Stimulated activated naive CD8-positive, alpha-beta T cell treated with anti-CD3 and anti-CD28 coated beads, Interleukin-15, amount 100 ng/mL, for 72 hours (primary cell): ENCODE measurements around the gene OPCML.
A peak's percentile ranks its signal among the peaks of the same experiment; 100 is the strongest.

Experiments
- ATAC-seq: fragments of 150-1000 bp; cut with Tn5 transposase; 2 replicates; pipeline ENCODE4 v1.10.0; 2021; ENCODE audit warnings: mild to moderate bottlenecking, moderate library complexity
- DNase-seq, 2 donors: peaks; one replicate each; pipeline ENCODE4 v3.0.0; 2021 to 2022
- H3K27ac Mint-ChIP-seq, 2 donors: one replicate each; pipeline ENCODE4 v1.8.0; 2022; ENCODE audit warnings: mild to moderate bottlenecking in 2 of 2, mixed read lengths in 2 of 2, moderate library complexity in 2 of 2
- H3K27me3 Mint-ChIP-seq: one replicate; pipeline ENCODE4 v1.8.0; 2022; ENCODE audit warnings: mixed read lengths
- H3K4me1 Mint-ChIP-seq: one replicate; pipeline ENCODE4 v1.8.0; 2022; ENCODE audit warnings: mild to moderate bottlenecking, mixed read lengths
- H3K4me3 Mint-ChIP-seq, 2 donors: one replicate each; pipeline ENCODE4 v1.8.0; 2022; ENCODE audit warnings: mild to moderate bottlenecking in 2 of 2, mixed read lengths in 2 of 2, moderate library complexity in 1 of 2
- H3K9me3 Mint-ChIP-seq, 2 donors: one replicate each; pipeline ENCODE4 v1.8.0; 2022; ENCODE audit warnings: mixed read lengths in 2 of 2

The OPCML gene

DNA sequence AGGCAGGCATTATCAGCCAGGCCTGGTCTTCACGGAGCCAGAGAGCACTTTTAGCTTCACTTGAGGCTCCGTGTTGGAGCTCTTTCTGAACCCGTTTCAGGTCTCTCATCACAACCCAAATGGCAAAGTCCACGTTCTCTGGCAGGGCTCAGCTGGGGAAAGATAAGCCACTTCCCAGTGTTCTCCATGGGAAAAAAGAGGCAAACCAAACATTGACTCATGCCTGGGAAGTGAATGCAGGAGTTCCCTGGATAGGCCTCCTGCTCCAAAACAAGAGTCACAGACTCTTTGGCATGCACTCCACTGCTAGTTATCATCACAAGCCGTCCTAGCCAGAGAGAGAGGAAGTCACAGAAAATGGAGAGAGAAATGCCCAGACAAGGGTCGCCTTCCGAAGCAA is 11.6 kb downstream of the OPCML start:
- DNase-seq (no peak), ATAC-seq (no peak)
- Mint-ChIP-seq H3K9me3 (no peaks in the 10 kb centered on the region), H3K4me3 (no peak overlapping the region), H3K4me1 (no peaks in the 10 kb centered on the region), H3K27me3 (no peaks in the 10 kb centered on the region), H3K27ac (no peak overlapping the region)

DNA sequence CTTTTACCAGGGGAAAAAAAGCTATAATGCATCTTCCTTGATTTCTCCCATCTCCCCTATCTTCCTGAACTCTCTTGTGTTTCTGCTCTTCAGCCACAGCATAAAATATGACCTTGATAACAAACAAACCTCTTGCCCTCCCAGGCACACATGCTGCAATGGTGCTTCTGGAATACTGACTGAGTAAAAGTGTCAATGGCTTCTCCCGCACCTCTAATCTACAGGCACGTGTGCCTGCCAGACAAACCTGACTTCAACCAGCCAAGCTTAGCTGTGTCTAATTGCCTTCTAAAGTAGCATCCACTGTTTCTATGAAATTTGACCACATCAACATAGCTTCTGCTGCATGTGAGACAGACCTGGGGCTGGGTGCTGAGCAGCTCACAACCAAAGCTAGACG is 12.7 kb downstream of the OPCML start:
- no peaks in the 10 kb centered on the region for H3K27me3 Mint-ChIP-seq
- DNase-seq, result no peak
- no peak overlapping the region for H3K4me3 Mint-ChIP-seq
- no peaks in the 10 kb centered on the region for H3K4me1 Mint-ChIP-seq
- no peaks in the 10 kb centered on the region for H3K9me3 Mint-ChIP-seq
- no peak for ATAC-seq
- no peak overlapping the region for H3K27ac Mint-ChIP-seq

DNA sequence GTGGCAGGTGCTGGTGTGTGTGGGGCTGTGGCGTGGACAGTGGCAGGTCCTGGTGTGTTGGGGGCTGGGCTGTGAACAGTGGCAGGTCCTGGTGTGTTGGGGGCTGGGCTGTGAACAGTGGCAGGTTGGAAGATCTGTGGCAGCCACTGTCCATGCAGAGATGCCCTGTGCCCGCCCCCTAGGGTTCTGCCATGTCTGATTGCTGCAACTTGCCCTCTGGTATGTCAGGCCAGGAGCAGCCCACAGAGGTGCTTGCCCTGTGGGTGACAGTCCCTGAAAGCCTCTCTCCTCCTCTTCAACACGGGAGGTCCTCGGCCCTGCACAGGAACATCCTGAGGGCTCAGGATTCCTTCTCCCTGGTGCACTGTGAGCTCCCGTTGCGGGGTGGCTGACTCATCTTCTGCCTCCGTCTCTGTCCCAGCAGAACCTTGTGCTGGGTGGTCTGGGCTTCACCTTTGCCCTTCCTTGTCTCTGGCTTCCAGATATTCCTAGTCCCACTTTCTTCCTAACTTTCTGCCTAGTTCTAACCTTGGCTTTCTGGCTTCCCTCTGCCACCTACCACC is 13.5 kb downstream of the OPCML start:
- Mint-ChIP-seq H3K27ac (no peak overlapping the region), H3K4me1 (no peaks in the 10 kb centered on the region), H3K4me3 (no peak overlapping the region), H3K27me3 (no peaks in the 10 kb centered on the region), H3K9me3 (no peaks in the 10 kb centered on the region)
- ATAC-seq (peak; percentile 25), DNase-seq (no peak)

DNA sequence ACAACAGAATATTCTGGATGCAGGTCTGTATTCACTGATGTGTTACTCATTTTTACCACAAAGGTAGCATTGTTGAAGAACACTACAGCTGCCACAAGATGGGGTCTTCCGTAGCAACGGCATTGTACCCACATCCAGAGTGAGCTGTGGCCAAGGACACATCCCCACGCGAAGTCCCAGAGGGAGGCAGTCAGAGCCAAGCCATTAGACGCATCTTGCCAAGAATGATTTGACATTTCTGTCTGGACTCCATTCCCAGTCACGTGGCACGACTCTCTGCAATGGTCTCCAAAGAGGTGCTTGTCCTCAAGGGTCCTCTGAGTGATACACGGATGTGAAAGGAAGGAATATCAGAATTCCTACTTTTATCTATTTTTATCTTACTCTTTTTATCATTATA is 15.5 kb downstream of the OPCML start:
- Mint-ChIP-seq H3K4me1 (no peaks in the 10 kb centered on the region), H3K9me3 (no peaks in the 10 kb centered on the region)
- ATAC-seq, result no peak

DNA sequence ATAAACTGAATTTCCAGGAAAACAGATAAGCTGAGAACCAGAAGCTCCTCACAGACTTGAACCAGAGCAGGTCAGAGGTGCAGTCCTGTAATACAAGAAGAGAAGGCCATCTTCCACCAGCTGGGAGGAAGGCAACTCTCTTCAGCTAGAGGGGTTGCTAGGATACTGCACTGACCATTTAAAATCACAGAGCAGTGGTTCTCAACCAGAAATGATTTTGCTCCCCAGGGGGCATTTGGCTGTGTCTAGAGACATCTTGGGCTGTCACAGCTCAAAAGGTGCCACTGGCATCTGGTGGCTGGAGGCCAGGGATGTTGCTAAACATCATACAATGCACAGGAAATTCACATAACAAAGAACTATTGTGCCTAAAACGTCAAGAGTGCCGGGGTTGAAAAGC is 17.2 kb downstream of the OPCML start:
- Mint-ChIP-seq H3K9me3 (peaks cover 0 to 4% of the 10 kb centered on the region in 2 donors), H3K4me1 (no peaks in the 10 kb centered on the region), H3K4me3 (no peak overlapping the region), H3K27me3 (no peaks in the 10 kb centered on the region), H3K27ac (no peak overlapping the region)
- no peak for DNase-seq
- no peak for ATAC-seq

More for the DNA sequence above, 15.5 kb downstream of the OPCML start:
- H3K27me3 Mint-ChIP-seq, result no peaks in the 10 kb centered on the region
- no peak for DNase-seq
- H3K4me3 Mint-ChIP-seq, result no peak overlapping the region
- no peak overlapping the region for H3K27ac Mint-ChIP-seq

DNA sequence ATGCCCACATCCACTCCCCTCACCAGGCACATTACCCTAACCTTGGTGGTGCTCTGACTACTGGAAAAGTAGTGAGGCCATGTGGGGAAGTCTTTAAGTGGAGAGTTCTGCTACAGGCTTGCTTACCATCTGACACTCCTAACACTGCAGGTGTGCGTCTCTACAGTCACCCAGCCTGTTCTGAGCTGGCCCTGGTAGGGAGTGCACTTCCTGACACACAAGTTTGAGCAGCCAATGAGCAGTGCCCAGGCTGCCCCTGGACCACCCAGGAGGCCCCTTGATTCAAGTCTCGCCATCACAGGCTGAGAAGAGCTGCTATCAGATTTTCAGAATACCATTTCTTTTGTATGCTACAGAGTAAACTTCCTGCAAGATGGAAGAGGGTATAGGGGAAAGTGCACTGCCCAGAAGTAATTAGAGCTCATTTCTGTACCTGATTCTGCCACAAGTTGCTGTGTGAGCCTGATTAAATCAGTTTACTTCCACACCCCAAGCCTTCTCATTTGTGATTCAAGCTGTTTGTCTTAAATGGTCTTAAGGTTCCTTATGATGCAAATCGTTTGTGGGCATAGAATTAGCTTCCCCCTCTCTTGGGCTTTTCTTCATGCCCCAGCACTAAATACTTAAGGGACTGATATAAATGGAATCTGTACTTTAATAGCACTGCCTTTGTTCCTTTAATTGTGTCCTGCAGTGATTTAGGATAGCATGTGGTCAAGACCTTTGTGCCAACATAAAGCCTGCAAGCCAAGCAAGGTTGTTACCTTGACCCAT is 22.2 kb downstream of the OPCML start:
- Mint-ChIP-seq H3K9me3 (peaks cover 0 to 4% of the 10 kb centered on the region in 2 donors), H3K4me1 (no peaks in the 10 kb centered on the region), H3K27me3 (no peaks in the 10 kb centered on the region), H3K4me3 (no peak overlapping the region), H3K27ac (no peak overlapping the region)
- DNase-seq, result no peak
- no peak for ATAC-seq

DNA sequence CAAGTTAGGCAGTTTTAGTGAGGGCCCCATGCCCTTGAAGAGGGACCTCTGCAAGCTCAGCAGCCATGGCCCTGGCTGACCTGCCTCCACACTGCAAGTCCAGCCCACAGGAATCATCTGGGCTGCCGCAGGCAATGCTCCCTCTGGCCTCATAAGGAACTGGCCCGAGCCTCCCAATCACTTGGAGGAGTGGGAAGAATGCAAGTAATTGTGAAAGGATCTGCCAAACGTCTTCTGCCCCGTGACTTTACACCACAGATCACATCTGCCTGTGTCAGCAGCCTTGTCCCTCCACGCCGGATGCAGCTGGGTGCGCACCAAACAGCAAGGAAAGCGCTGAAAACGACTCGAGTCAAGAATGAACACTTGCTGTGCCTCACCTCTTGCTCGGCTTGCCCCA is 23.8 kb downstream of the OPCML start:
- Mint-ChIP-seq H3K27ac (no peak overlapping the region), H3K4me3 (no peak overlapping the region), H3K27me3 (no peaks in the 10 kb centered on the region), H3K9me3 (peaks cover 0 to 4% of the 10 kb centered on the region in 2 donors), H3K4me1 (no peaks in the 10 kb centered on the region)
- DNase-seq, result no peak
- no peak for ATAC-seq

DNA sequence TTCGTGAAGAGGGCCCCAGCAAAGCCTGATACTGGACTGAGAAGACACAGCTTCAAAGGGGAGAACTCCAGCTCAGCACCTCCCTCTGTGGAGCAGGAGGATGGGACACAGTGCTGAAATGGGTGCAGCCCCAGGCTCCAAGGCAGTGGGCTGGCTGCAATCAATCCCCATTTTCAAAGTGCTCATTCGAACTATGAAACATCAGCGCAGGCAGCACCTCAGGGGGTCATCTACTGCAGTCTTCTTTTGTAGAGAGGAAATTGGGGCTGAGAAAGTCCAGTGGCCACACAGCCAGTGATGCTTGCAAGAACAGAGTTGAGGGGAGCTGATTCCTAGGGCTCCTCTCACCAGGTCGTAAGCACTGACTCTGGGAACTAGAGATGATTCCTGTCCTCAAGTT is 25.1 kb downstream of the OPCML start:
- peaks cover 0 to 4% of the 10 kb centered on the region in 2 donors for H3K9me3 Mint-ChIP-seq
- no peak overlapping the region for H3K27ac Mint-ChIP-seq
- no peak overlapping the region for H3K4me3 Mint-ChIP-seq
- DNase-seq (no peak), ATAC-seq (no peak)
- H3K27me3 Mint-ChIP-seq, result no peaks in the 10 kb centered on the region
- H3K4me1 Mint-ChIP-seq, result no peaks in the 10 kb centered on the region

DNA sequence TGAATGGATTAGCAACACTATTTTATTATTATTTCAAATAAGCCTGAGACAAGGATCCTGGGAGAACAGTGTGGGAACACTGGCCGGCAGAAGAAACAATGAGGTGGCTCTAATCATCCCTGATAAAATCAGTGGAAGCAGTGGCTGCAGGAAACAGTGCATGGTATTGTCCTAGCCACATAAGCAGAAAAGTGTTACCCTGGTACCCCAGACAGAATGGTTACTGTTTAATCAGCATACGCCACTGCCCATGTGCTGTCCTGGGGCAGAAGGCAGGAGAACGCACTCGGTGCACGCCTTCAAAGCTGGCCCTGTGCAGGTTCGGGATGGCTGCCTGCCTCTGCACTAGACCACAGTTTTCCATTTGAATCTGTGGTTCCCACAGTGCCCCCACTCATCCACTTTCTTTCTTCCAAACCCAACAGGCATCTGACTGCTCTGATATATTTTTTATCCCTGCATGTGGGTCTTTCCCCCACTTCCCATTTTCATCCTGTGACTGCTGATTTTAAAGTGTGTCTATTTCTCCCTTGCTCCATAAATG is 25.7 kb downstream of the OPCML start:
- peaks cover 0 to 4% of the 10 kb centered on the region in 2 donors for H3K9me3 Mint-ChIP-seq
- DNase-seq (no peak), ATAC-seq (no peak)
- no peaks in the 10 kb centered on the region for H3K4me1 Mint-ChIP-seq
- H3K27me3 Mint-ChIP-seq, result no peaks in the 10 kb centered on the region
- no peak overlapping the region for H3K27ac Mint-ChIP-seq
- H3K4me3 Mint-ChIP-seq, result no peak overlapping the region

DNA sequence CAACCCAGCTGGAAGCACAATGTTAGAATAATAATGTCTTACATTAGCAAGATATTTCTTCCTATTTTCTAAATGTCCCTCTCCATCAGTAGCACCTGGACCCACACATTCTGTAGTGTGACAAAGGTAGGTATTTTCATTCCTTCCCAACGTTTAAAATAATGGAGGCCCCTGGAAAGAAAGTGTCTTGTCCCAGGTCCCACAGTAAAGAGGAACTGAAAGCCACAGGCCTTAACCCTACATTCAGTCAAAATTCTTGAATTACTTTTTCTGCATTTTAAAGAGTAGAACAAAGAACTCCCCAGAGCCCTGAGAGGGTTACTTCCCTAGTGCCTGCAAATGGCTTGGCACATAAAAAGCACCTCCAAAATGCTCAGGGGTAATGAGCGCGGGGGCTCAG is 26.3 kb downstream of the OPCML start:
- DNase-seq, result no peak
- Mint-ChIP-seq H3K9me3 (peaks cover 0 to 3% of the 10 kb centered on the region in 2 donors), H3K27me3 (no peaks in the 10 kb centered on the region), H3K27ac (no peak overlapping the region), H3K4me3 (no peak overlapping the region), H3K4me1 (no peaks in the 10 kb centered on the region)
- no peak for ATAC-seq

DNA sequence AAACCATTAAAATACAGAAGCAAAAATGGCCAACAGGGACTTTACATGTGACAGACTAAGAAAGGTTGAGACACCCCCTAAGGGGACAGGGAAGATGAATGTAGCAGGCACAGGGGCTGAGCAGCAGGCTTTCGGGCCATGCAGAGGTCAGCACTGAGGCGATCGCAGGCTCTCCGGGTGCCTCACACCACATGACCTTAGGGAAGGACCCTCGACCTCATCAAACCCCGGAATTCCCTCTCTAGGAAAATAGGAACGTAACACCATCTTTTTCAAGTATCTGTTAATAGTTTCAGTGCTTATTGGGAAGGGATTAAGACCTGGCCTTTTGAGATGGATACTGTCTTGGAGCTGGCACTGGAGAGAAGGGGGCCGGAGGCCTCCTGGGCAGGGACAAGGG is 27.4 kb downstream of the OPCML start:
- Mint-ChIP-seq H3K27ac (no peak overlapping the region), H3K4me1 (no peaks in the 10 kb centered on the region), H3K4me3 (no peak overlapping the region), H3K27me3 (no peaks in the 10 kb centered on the region), H3K9me3 (no peaks in the 10 kb centered on the region)
- ATAC-seq (no peak), DNase-seq (no peak)

DNA sequence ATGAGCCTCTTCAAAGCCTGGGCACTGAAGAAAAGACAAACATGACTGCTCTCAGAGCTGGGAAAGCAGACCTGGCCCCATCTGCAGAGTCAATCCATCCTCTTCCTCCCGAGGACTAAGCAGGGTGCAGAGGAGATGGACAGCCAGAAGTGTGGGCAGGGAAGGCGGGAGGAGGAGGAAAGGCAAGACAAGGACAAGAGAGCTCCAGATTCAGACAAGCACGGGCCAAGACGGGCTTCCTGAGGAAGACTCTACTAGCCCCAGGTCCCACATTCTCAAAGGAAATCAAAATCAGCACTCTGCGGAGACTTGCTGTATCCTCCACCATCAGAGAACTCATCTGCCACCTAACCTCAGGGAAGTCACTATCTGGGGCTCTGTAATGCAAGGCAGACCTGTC is 28.5 kb downstream of the OPCML start:
- H3K4me1 Mint-ChIP-seq, result no peaks in the 10 kb centered on the region
- no peak for ATAC-seq
- no peaks in the 10 kb centered on the region for H3K9me3 Mint-ChIP-seq
- no peaks in the 10 kb centered on the region for H3K27me3 Mint-ChIP-seq
- no peak for DNase-seq
- H3K4me3 Mint-ChIP-seq, result no peak overlapping the region
- H3K27ac Mint-ChIP-seq, result peak overlapping the region in 1 of 2 donors; percentile 81

DNA sequence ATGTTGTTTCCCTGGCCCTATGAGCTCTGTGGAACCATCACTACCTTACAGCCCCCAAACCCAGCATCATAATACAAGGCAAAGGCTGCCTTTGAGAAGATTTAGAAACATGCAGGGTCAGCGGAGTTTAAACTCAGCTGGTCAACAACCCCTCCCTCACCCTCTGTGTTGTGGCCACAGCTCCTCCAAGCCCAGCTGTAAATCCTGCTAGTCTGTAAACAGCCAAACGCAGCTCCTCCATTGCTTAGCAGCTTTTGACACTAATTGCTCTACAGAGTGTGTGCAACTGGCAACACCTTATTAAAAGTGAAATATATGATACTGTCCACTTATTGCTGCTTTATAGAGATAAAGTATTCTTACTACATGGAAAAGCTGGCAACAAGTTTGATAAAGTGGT is 29.1 kb downstream of the OPCML start:
- H3K27me3 Mint-ChIP-seq, result no peaks in the 10 kb centered on the region
- no peak overlapping the region for H3K4me3 Mint-ChIP-seq
- no peaks in the 10 kb centered on the region for H3K4me1 Mint-ChIP-seq
- H3K27ac Mint-ChIP-seq, result no peak overlapping the region
- no peak for ATAC-seq
- DNase-seq, result no peak
- H3K9me3 Mint-ChIP-seq, result no peaks in the 10 kb centered on the region

DNA sequence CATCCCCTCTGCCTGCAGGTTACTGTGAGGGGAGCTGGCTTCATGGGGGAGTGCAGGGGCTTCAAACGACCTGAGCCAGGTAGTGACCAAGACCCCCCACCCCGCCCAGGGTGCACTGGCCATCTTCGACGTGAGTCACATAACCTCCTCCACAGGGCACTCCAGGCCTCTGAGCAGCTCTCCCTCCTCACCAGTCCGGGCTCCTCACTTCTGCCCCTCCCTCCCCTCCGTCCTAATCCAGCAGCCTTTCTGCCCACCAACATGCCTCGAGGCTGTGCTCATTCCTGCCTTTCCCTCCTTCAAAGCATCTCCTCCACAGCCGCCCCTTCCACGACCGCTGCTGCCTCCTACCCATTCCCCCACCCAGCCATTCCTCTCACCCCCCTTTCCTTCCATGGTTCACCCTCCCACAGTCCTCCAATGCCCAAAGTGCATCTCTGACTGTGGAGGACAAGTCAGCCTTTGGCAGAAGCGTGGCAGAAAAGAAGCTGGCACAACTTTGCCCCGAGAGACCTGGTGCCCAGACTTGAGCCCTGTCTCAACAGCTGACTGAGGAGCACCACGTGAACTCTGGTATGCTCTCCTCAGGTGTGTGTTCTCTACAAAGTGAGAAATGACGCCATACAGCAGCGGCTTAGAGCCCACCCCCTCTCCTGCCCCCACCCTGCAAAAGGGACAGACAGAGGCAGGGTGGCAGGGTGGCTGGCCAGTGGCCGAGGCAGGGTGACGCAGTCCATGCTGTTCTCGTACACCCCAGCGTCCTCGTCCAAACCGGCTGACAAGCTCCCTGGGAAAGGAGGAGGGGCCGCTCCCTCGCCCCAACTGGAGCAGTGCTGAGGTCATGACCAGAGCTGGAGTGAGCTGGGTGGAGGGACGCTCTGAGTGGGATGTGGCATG is 30.4 kb downstream of the OPCML start:
- peaks cover 8% of the 10 kb centered on the region for H3K27me3 Mint-ChIP-seq
- no peak overlapping the region for H3K27ac Mint-ChIP-seq
- H3K4me3 Mint-ChIP-seq, result no peak overlapping the region
- no peaks in the 10 kb centered on the region for H3K4me1 Mint-ChIP-seq
- ATAC-seq (peak; percentile 35), DNase-seq (no peak)
- peaks cover 0 to 6% of the 10 kb centered on the region in 2 donors for H3K9me3 Mint-ChIP-seq

DNA sequence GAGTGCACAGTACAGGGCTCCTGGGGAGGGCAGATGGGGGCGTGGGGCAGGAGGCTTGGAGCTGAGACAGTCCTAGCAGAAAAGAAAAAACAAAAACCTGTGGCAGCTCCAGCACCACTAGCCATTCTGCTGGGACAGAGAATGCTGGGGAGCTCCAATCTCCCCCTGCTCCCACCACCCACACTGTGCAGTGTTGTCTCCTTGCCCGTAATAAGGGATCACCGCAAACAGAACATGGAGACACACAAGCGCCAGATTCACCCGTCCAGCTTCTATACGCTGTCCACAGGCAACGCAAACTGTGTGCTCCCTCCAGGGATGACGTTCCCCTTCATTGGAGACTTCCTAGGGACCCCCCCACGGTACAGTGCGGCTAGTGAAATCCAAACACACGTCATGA is 31.4 kb downstream of the OPCML start:
- Mint-ChIP-seq H3K4me1 (no peaks in the 10 kb centered on the region), H3K9me3 (peaks cover 0 to 6% of the 10 kb centered on the region in 2 donors), H3K4me3 (no peak overlapping the region), H3K27me3 (peaks cover 8% of the 10 kb centered on the region), H3K27ac (no peak overlapping the region)
- ATAC-seq (no peak), DNase-seq (no peak)

DNA sequence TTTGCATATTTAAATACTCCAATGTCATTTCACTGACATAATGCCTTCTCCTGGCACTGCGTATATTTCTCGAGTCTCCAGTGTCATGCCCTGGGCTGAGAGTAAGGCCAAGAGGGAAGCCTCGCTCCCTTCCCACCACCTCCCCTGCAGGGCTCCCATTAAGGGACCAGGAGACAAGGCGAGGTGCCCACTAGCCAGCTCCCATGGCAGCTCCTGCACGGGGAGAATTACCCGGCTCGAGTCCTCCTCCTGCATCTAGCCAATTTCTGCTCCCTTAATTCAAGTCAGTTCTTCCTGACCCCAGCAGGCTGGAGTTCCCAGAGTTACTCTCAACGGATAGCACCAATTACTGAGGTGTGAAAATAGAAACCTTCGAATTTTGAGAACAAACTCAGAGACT is 31.9 kb downstream of the OPCML start:
- peaks cover 0 to 6% of the 10 kb centered on the region in 2 donors for H3K9me3 Mint-ChIP-seq
- no peak overlapping the region for H3K4me3 Mint-ChIP-seq
- no peak for DNase-seq
- ATAC-seq, result no peak
- no peaks in the 10 kb centered on the region for H3K4me1 Mint-ChIP-seq
- no peak overlapping the region for H3K27ac Mint-ChIP-seq
- peaks cover 8% of the 10 kb centered on the region for H3K27me3 Mint-ChIP-seq
